ENCODE results near the gene NUP155.
"Not testable (repeated sequence)": the region's sequence is repeated elsewhere in the genome, so short reads cannot be mapped to it uniquely, and the experiment has no call there.

Gene NUP155

GRCh38 chr5:37283214-37283820, 87.6 kb downstream of the NUP155 start:
- no peak for DNase-seq (ENCODE audit: extremely low read depth in 1 of 2, low read depth in 1 of 2)

- DNase-seq (ENCODE audit: extremely low read depth in 1 of 2, low read depth in 1 of 2): no peak
Observed at GRCh38 chr5:37275511-37275910, 95.4 kb downstream of the NUP155 start.

- DNase-seq (ENCODE audit: extremely low read depth in 1 of 2, low read depth in 1 of 2): no peak
Observed at GRCh38 chr5:37272511-37272910, 98.4 kb downstream of the NUP155 start.

- DNase-seq (ENCODE audit: extremely low read depth in 1 of 2, low read depth in 1 of 2): not testable (repeated sequence)
Observed at GRCh38 chr5:37268100-37268499, 102.8 kb downstream of the NUP155 start.

GRCh38 chr5:37255774-37256358, 115.0 kb downstream of the NUP155 start:
- DNase-seq (ENCODE audit: extremely low read depth in 1 of 2, low read depth in 1 of 2): no peak

GRCh38 chr5:37254581-37254980, 116.3 kb downstream of the NUP155 start:
- DNase-seq (ENCODE audit: extremely low read depth in 1 of 2, low read depth in 1 of 2): no peak

- no peak for DNase-seq (ENCODE audit: extremely low read depth in 1 of 2, low read depth in 1 of 2)
Observed at GRCh38 chr5:37251665-37252064, 119.2 kb downstream of the NUP155 start.

- no peak for DNase-seq (ENCODE audit: extremely low read depth in 1 of 2, low read depth in 1 of 2)
Observed at GRCh38 chr5:37249815-37250164, 121.1 kb downstream of the NUP155 start.

GRCh38 chr5:37248970-37249814, 121.7 kb downstream of the NUP155 start, which contains the start of gene CPLANE1:
CPLANE1 (minus strand) TSS chr5:37249376; CDS start chr5:37247698, 1,678 bp downstream.
- peak; percentile 41 to 49 for DNase-seq (ENCODE audit: extremely low read depth in 1 of 2, low read depth in 1 of 2)

- DNase-seq (ENCODE audit: extremely low read depth in 1 of 2, low read depth in 1 of 2): no peak
Observed at GRCh38 chr5:37248421-37248969, 122.4 kb downstream of the NUP155 start.

- no peak for DNase-seq (ENCODE audit: extremely low read depth in 1 of 2, low read depth in 1 of 2)
Observed at GRCh38 chr5:37247496-37247895, 123.4 kb downstream of the NUP155 start.

- DNase-seq (ENCODE audit: extremely low read depth in 1 of 2, low read depth in 1 of 2): no peak
Observed at GRCh38 chr5:37247036-37247435, 123.9 kb downstream of the NUP155 start.
